Progenitor cell of endocrine pancreas (in vitro differentiated cells): ENCODE data around the gene DRAXIN. TPM values are rescaled to one million over a fixed set of nuclear protein-coding genes. Genes with fewer than 3 reads are reported as not detected.

ENCODE experiments used
- DNase-seq: peaks from one replicate; pipeline ENCODE4 v3.0.0; 2021; ENCODE audit warnings: low spot score; ENCODE audit not compliant: unreplicated experiment
- H3K27ac Mint-ChIP-seq: 2 replicates; pipeline ENCODE4 v1.8.0; 2021; ENCODE audit warnings: mild to moderate bottlenecking, moderate library complexity, mixed read lengths
- H3K27me3 Mint-ChIP-seq: 2 replicates; pipeline ENCODE4 v1.8.0; 2021; ENCODE audit warnings: mixed read lengths
- H3K36me3 Mint-ChIP-seq: 2 replicates; pipeline ENCODE4 v1.8.0; 2022; ENCODE audit warnings: mixed read lengths; ENCODE audit not compliant: insufficient read depth
- H3K4me1 Mint-ChIP-seq: 2 replicates; pipeline ENCODE4 v1.8.0; 2021; ENCODE audit warnings: low read depth, mixed read lengths
- H3K4me3 Mint-ChIP-seq: 2 replicates; pipeline ENCODE4 v1.8.0; 2021; ENCODE audit warnings: low read depth, mild to moderate bottlenecking, moderate library complexity, mixed read lengths
- H3K9me3 Mint-ChIP-seq: 2 replicates; pipeline ENCODE4 v1.8.0; 2021; ENCODE audit warnings: low read depth, mixed read lengths
- total RNA-seq: library from RNA; stranded (reverse); gene quantifications from 2 replicates; pipeline ENCODE4 v1.2.1, GENCODE V29; 2021
- TF ChIP-seq, protein P1 (sequence below): fragments of 200-600 bp; sonication (generic); IDR thresholded peaks from one replicate; pipeline ENCODE4 v1.5.0; 2021; ENCODE audit warnings: antibody characterized with exemption, mild to moderate bottlenecking; ENCODE audit not compliant: unreplicated experiment

Gene DRAXIN
- total RNA-seq, 1 donor from 2014 or later, result 2.8 TPM

- DNase-seq, result no peak
- H3K27me3 Mint-ChIP-seq, result peaks cover 3% of the 10 kb centered on the region
- no peaks in the 10 kb centered on the region for H3K9me3 Mint-ChIP-seq
- H3K4me1 Mint-ChIP-seq, result no peaks in the 10 kb centered on the region
- H3K27ac Mint-ChIP-seq, result no peak overlapping the region
- H3K4me3 Mint-ChIP-seq, result no peak overlapping the region
- TF ChIP-seq, protein P1, sequence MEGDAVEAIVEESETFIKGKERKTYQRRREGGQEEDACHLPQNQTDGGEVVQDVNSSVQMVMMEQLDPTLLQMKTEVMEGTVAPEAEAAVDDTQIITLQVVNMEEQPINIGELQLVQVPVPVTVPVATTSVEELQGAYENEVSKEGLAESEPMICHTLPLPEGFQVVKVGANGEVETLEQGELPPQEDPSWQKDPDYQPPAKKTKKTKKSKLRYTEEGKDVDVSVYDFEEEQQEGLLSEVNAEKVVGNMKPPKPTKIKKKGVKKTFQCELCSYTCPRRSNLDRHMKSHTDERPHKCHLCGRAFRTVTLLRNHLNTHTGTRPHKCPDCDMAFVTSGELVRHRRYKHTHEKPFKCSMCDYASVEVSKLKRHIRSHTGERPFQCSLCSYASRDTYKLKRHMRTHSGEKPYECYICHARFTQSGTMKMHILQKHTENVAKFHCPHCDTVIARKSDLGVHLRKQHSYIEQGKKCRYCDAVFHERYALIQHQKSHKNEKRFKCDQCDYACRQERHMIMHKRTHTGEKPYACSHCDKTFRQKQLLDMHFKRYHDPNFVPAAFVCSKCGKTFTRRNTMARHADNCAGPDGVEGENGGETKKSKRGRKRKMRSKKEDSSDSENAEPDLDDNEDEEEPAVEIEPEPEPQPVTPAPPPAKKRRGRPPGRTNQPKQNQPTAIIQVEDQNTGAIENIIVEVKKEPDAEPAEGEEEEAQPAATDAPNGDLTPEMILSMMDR, result no peak
- H3K36me3 Mint-ChIP-seq, result no peaks in the 10 kb centered on the region
Observed at GRCh38 chr1:11771481-11772043, 80.1 kb downstream of the DRAXIN start.

DNA sequence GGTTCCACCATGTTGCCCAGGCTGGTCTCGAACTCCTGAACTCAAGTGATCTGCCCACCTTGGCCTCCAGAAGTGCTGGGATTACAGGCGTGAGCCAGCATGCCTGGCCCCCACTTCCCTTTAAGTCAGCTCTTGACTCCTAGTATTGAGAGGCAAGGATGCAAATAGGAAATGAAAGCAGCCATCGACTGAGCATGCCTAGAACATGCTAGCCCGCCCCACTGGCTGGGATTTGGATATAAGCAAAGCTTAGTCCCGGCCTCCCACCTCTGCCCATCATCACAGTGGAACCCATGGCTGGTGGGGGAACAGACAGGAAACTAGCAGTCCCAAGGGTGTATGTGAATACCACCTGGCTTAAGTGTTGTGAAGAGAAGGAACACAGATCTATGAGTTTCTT lies 80.9 kb downstream of the DRAXIN start:
- H3K4me3 Mint-ChIP-seq, result no peak overlapping the region
- no peaks in the 10 kb centered on the region for H3K36me3 Mint-ChIP-seq
- H3K27me3 Mint-ChIP-seq, result peaks cover 1% of the 10 kb centered on the region
- H3K9me3 Mint-ChIP-seq, result no peaks in the 10 kb centered on the region
- H3K27ac Mint-ChIP-seq, result no peak overlapping the region
- no peak for DNase-seq
- TF ChIP-seq, protein P1, result no peak
- no peaks in the 10 kb centered on the region for H3K4me1 Mint-ChIP-seq

DNA sequence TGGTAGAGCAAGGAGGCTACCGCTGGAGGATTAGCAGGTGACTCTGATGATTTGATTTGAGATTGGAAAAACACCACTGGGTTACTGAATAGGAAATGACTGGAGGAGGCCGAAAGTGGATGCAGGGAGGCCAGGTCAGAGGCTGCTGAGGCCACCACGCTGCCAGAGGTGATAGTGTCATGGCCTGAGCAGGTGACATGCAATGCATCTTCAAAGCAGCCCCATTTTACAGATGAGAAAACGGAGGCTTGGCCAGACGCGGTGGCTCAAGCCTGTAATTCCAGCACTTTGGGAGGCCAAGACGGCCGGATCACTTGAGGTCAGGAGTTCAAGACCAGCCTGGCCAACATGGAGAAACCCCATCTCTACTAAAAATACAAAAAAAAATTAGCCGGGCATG lies 83.2 kb downstream of the DRAXIN start:
- DNase-seq, result no peak
- Mint-ChIP-seq H3K9me3 (no peaks in the 10 kb centered on the region), H3K4me3 (no peak overlapping the region), H3K27ac (no peak overlapping the region), H3K36me3 (no peaks in the 10 kb centered on the region), H3K4me1 (no peaks in the 10 kb centered on the region), H3K27me3 (no peaks in the 10 kb centered on the region)
- TF ChIP-seq, protein P1, result no peak

Other genes with a start within 250 kb of the DRAXIN start
- gene DISP3, start 212.6 kb upstream of the DRAXIN start, total RNA-seq, result 5.4 and 6.2 TPM in 2 replicates
- gene FBXO2, start 37.3 kb upstream of the DRAXIN start, total RNA-seq, result 5.6 and 6.3 TPM in 2 replicates
- gene FBXO44, start 36.8 kb upstream of the DRAXIN start, total RNA-seq, result 19.1 and 21.5 TPM in 2 replicates
- 2.4 and 3.8 TPM in 2 replicates for gene FBXO6, start 27.5 kb upstream of the DRAXIN start, total RNA-seq
- 105 and 113 TPM in 2 replicates for gene MAD2L2, start 10.6 kb upstream of the DRAXIN start, total RNA-seq
- 34.2 and 35.4 TPM in 2 replicates for gene AGTRAP, start 44.4 kb downstream of the DRAXIN start, total RNA-seq
- 0.67 TPM in 1 of 2 replicates, not detected in the other for gene C1orf167, start 70.5 kb downstream of the DRAXIN start, total RNA-seq
- gene MTHFR, start 114.3 kb downstream of the DRAXIN start, total RNA-seq, result 28.6 and 29.2 TPM in 2 replicates
- 44.1 and 44.3 TPM in 2 replicates for gene CLCN6, start 114.5 kb downstream of the DRAXIN start, total RNA-seq
- gene NPPA, start 156.1 kb downstream of the DRAXIN start, total RNA-seq, result not detected in 2 replicates
- gene NPPB, start 167.2 kb downstream of the DRAXIN start, total RNA-seq, result 5.3 and 9.1 TPM in 2 replicates
- 36.6 and 37.5 TPM in 2 replicates for gene KIAA2013, start 234.7 kb downstream of the DRAXIN start, total RNA-seq
- gene PLOD1, start 243.0 kb downstream of the DRAXIN start, total RNA-seq, result 76.1 and 80.7 TPM in 2 replicates